ENCODE results near the gene MRTFB. TPM values are rescaled to one million over a fixed set of nuclear protein-coding genes. Genes with fewer than 3 reads are reported as not detected.

Gene MRTFB
- total RNA-seq, 1 experiment from 2014 or later: 12.7 TPM

DNA sequence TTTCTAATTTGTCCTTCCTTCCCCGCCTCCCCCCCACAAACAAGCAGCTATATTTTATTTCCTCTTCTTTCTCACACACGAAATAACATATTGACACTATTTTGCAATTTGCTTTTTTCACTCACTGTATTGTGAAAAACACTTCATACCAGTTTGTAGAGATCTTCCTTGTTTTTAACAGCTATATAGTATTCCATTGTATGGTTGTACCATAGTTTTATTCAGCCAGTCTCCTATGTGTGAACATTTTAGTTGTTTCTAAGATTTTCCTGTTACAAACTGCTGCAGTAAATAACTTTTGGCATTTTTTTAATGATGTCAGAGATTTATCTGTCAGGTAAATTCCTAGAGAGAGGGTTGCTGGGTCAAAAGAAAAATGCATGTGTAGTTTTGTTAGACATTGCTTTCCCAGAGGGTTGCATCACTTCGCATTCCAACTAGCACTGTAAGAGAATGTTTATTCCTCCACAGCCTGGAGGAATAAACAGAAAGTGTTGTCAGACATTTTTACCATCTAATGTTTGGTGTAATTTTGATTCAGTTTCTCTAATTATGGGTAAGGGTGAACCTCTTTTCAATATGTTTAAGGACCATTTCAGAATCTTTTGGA, 101.2 kb downstream of the MRTFB start:
- H3K27me3 ChIP-seq (ENCODE audit: low read length): no peaks in the 10 kb centered on the region
- no peak overlapping the region for H2AFZ ChIP-seq (ENCODE audit: low read length)
- 0 out of 2 replicates have a peak, but pooled peaks cover 9% of the 10 kb centered on the region for H3K79me2 ChIP-seq (ENCODE audit: low read length)
- TF ChIP-seq EZH2phosphoT487 (IDR thresholded peaks at IDR 0.05; ENCODE audit: borderline replicate concordance, low read length): no peak
- no peak for TF ChIP-seq EZH2 (IDR thresholded peaks at IDR 0.05; ENCODE audit: low read length, unreplicated experiment)
- TF ChIP-seq CTCF (conservative IDR thresholded peaks at IDR 0.05; ENCODE audit: low read depth, low read length): no peak
- intact Hi-C loops (cut with micrococcal nuclease): no loop called here
- no peak overlapping the region for H3K4me3 ChIP-seq (ENCODE audit: low read length)
- H3K27ac ChIP-seq (ENCODE audit: low read length): no peak overlapping the region
- no peaks in the 10 kb centered on the region for H3K36me3 ChIP-seq (ENCODE audit: low read depth, low read length)
- peak; percentile 42 for DNase-seq
- no peak overlapping the region for H3K9ac ChIP-seq (ENCODE audit: low read length)
- ChIA-PET CTCF (no interaction called here), POLR2A (ENCODE audit: unreplicated experiment) (no interaction called here)
- H3K9me3 ChIP-seq (ENCODE audit: low read length): no peaks in the 10 kb centered on the region
- no peaks in the 10 kb centered on the region for H4K20me1 ChIP-seq (ENCODE audit: low read length)
- no peak overlapping the region for H3K4me2 ChIP-seq (ENCODE audit: low read length)
- ATAC-seq: no peak
- H3F3A ChIP-seq (ENCODE audit: low read length, unreplicated experiment): no peaks in the 10 kb centered on the region
- H3K9me2 ChIP-seq (replicated peaks; ENCODE audit: low read length): no peaks in the 10 kb centered on the region
- no TSS peak for BruUV-seq (replicated peaks)
- no peaks in the 10 kb centered on the region; the same call in 1 of the 2 replicates for H3K4me1 ChIP-seq (ENCODE audit: insufficient read depth, low read length)

DNA sequence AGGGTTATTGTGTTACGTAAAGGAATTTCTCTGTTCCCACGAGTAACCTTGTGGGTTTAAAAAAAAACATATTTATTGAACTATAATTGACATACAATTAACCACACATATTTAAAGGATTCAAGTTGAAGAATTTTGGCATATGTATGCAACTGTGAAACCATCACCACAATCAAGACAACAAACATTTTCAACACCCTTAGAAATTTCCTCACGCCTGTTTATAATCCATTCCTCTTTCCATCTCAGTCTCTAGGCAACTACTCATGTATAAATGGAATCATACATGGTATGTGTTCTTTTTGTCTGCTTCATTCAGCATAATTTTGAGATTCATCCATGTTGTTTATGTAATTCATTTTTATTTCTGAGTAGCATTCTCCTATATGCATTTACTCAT, 104.0 kb downstream of the MRTFB start:
- intact Hi-C loops (cut with micrococcal nuclease): no loop called here
- Histone ChIP-seq H3K79me2 (ENCODE audit: low read length) (0 out of 2 replicates have a peak, but pooled peaks cover 9% of the 10 kb centered on the region), H3K27me3 (ENCODE audit: low read length) (no peaks in the 10 kb centered on the region), H4K20me1 (ENCODE audit: low read length) (no peaks in the 10 kb centered on the region), H3K4me1 (ENCODE audit: insufficient read depth, low read length) (peaks cover 7% of the 10 kb centered on the region), H3K27ac (ENCODE audit: low read length) (no peak overlapping the region), H2AFZ (ENCODE audit: low read length) (no peak overlapping the region), H3K9me2 (replicated peaks; ENCODE audit: low read length) (no peaks in the 10 kb centered on the region), H3K4me2 (ENCODE audit: low read length) (no peak overlapping the region), H3K9me3 (ENCODE audit: low read length) (no peaks in the 10 kb centered on the region), H3K4me3 (ENCODE audit: low read length) (no peak overlapping the region), H3F3A (ENCODE audit: low read length, unreplicated experiment) (no peaks in the 10 kb centered on the region), H3K36me3 (ENCODE audit: low read depth, low read length) (no peaks in the 10 kb centered on the region), H3K9ac (ENCODE audit: low read length) (no peak overlapping the region)
- ATAC-seq (no peak), DNase-seq (no peak)
- ChIA-PET POLR2A (ENCODE audit: unreplicated experiment) (no interaction called here), CTCF (no interaction called here)
- TF ChIP-seq EZH2 (IDR thresholded peaks at IDR 0.05; ENCODE audit: low read length, unreplicated experiment) (no peak), EZH2phosphoT487 (IDR thresholded peaks at IDR 0.05; ENCODE audit: borderline replicate concordance, low read length) (no peak), CTCF (conservative IDR thresholded peaks at IDR 0.05; ENCODE audit: low read depth, low read length) (no peak)
- no TSS peak for BruUV-seq (replicated peaks)

GRCh38 chr16:14177704-14178103, 106.6 kb downstream of the MRTFB start:
- no peak for ATAC-seq
- 0 out of 2 replicates have a peak, but pooled peaks cover 11% of the 10 kb centered on the region for H3K79me2 ChIP-seq (ENCODE audit: low read length)
- no peak for DNase-seq

More at GRCh38 chr16:14177704-14178103, 106.6 kb downstream of the MRTFB start:
- Histone ChIP-seq H3K9ac (ENCODE audit: low read length) (no peak overlapping the region), H3K36me3 (ENCODE audit: low read depth, low read length) (no peaks in the 10 kb centered on the region), H4K20me1 (ENCODE audit: low read length) (0 out of 2 replicates have a peak, but pooled peaks cover 3% of the 10 kb centered on the region), H3F3A (ENCODE audit: low read length, unreplicated experiment) (peaks cover 6% of the 10 kb centered on the region), H3K27me3 (ENCODE audit: low read length) (no peaks in the 10 kb centered on the region), H3K27ac (ENCODE audit: low read length) (no peak overlapping the region), H3K9me3 (ENCODE audit: low read length) (no peaks in the 10 kb centered on the region), H3K4me3 (ENCODE audit: low read length) (no peak overlapping the region), H3K4me2 (ENCODE audit: low read length) (no peak overlapping the region), H3K9me2 (replicated peaks; ENCODE audit: low read length) (no peaks in the 10 kb centered on the region), H3K4me1 (ENCODE audit: insufficient read depth, low read length) (peaks cover 31% of the 10 kb centered on the region), H2AFZ (ENCODE audit: low read length) (no peak overlapping the region)
- ChIA-PET CTCF (no interaction called here), POLR2A (ENCODE audit: unreplicated experiment) (no interaction called here)
- no TSS peak for BruUV-seq (replicated peaks)
- TF ChIP-seq EZH2phosphoT487 (IDR thresholded peaks at IDR 0.05; ENCODE audit: borderline replicate concordance, low read length) (no peak), EZH2 (IDR thresholded peaks at IDR 0.05; ENCODE audit: low read length, unreplicated experiment) (no peak), CTCF (conservative IDR thresholded peaks at IDR 0.05; ENCODE audit: low read depth, low read length) (no peak)
- intact Hi-C loops (cut with micrococcal nuclease): no loop called here
